ENCODE measurements around the gene BIN1. TPM values are rescaled to one million over a fixed set of nuclear protein-coding genes. Genes with fewer than 3 reads are reported as not detected.

The BIN1 gene
- total RNA-seq, 1 experiment from 2014 or later, result 58.6 TPM

DNA sequence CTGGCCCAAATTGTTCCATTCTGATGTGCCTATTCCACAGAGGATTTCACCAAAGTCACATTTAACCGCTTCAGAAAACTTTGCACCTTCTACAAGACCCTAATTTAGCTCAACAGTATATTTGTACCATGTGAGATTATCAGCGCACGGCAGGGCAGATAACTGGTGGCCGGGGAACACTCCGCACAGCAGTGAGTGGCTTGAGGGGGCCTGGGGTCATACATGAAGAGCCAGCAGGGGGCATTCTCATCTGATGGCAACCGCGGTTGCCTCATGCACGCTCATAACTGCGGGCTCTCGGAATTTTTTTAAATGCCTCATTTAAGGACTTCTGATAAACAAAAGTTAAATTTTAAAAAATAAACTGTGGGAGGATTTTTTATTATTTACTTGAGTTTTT is 84.1 kb downstream of the BIN1 start:
- CTCF ChIA-PET, result no interaction called here
- in situ Hi-C loops (cut with HindIII; ENCODE audit: low pct_unique_long_range_greater_than_20kb, low sequenced_read_pairs) (no loop called here), intact Hi-C loops (cut with micrococcal nuclease; ENCODE audit: unreplicated experiment) (no loop called here)
- DNase-seq (ENCODE audit: low read depth, low spot score) (no peak), ATAC-seq (no peak)
- no TSS peak for BruUV-seq (replicated peaks)
- H3K9me3 ChIP-seq (ENCODE audit: control insufficient read depth, insufficient read depth, low read depth, low read length), result no peaks in the 10 kb centered on the region
- TF ChIP-seq TCF7L2 (IDR thresholded peaks at IDR 0.05; ENCODE audit: low read depth, low read length), result no peak
- H3K27me3 ChIP-seq (ENCODE audit: control insufficient read depth, insufficient read depth, low read length), result peaks cover 10% of the 10 kb centered on the region
- no peaks in the 10 kb centered on the region for H3K36me3 ChIP-seq (ENCODE audit: control insufficient read depth, insufficient read depth, low read length)
- POLR2A ChIA-PET, result interaction anchor here (0.6 kb wide), 1 partner anchor 77 kb away, joined by 3 read pairs; no protein-coding TSS in a partner anchor
- no peak overlapping the region for H3K27ac ChIP-seq (ENCODE audit: low read length)
- no peak overlapping the region for H3K4me3 ChIP-seq (ENCODE audit: low read depth in 2 of 2, low read length in 2 of 2)
- peaks cover 7% of the 10 kb centered on the region; the same call in 1 of the 2 replicates for H3K4me1 ChIP-seq (ENCODE audit: control insufficient read depth, insufficient read depth, low read length)

DNA sequence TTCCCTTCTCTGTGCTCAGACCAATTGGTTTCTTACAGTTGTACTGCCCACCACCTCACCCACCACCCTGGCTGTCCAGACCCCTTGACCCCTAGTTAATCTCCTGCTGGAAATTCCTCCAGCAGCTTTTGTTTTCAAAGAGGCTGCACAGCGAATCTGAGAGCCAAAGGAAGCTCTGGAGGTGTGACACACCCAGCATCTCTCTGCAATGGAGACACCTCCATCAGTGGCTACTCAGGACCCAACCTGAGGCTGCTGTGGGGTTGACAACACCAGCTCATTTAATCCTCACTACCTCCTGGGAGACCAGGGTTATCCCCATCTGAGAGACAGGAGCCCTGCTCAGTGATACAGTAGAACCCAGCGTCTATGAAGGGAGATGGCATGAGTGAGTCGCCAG is 86.4 kb downstream of the BIN1 start:
- intact Hi-C loops (cut with micrococcal nuclease; ENCODE audit: unreplicated experiment), result no loop called here
- no peak overlapping the region for H3K27ac ChIP-seq (ENCODE audit: low read length)
- no peaks in the 10 kb centered on the region for H3K36me3 ChIP-seq (ENCODE audit: control insufficient read depth, insufficient read depth, low read length)
- no peak overlapping the region for H3K4me3 ChIP-seq (ENCODE audit: low read depth in 2 of 2, low read length in 2 of 2)
- H3K9me3 ChIP-seq (ENCODE audit: control insufficient read depth, insufficient read depth, low read depth, low read length), result no peaks in the 10 kb centered on the region
- no TSS peak for BruUV-seq (replicated peaks)
- ATAC-seq (no peak), DNase-seq (ENCODE audit: low read depth, low spot score) (no peak)
- ChIA-PET CTCF (interaction anchor here (0.6 kb wide), 1 partner anchor 133 kb away, joined by 4 read pairs; no protein-coding TSS in a partner anchor), POLR2A (no interaction called here)
- TF ChIP-seq TCF7L2 (IDR thresholded peaks at IDR 0.05; ENCODE audit: low read depth, low read length) (no peak), SIN3A (IDR thresholded peaks at IDR 0.05; ENCODE audit: borderline replicate concordance, insufficient read depth, low read depth, low read length) (no peak), POLR2AphosphoS5 (IDR thresholded peaks at IDR 0.05; ENCODE audit: low read depth, low read length) (no peak)
- TF ChIP-seq, protein P1, sequence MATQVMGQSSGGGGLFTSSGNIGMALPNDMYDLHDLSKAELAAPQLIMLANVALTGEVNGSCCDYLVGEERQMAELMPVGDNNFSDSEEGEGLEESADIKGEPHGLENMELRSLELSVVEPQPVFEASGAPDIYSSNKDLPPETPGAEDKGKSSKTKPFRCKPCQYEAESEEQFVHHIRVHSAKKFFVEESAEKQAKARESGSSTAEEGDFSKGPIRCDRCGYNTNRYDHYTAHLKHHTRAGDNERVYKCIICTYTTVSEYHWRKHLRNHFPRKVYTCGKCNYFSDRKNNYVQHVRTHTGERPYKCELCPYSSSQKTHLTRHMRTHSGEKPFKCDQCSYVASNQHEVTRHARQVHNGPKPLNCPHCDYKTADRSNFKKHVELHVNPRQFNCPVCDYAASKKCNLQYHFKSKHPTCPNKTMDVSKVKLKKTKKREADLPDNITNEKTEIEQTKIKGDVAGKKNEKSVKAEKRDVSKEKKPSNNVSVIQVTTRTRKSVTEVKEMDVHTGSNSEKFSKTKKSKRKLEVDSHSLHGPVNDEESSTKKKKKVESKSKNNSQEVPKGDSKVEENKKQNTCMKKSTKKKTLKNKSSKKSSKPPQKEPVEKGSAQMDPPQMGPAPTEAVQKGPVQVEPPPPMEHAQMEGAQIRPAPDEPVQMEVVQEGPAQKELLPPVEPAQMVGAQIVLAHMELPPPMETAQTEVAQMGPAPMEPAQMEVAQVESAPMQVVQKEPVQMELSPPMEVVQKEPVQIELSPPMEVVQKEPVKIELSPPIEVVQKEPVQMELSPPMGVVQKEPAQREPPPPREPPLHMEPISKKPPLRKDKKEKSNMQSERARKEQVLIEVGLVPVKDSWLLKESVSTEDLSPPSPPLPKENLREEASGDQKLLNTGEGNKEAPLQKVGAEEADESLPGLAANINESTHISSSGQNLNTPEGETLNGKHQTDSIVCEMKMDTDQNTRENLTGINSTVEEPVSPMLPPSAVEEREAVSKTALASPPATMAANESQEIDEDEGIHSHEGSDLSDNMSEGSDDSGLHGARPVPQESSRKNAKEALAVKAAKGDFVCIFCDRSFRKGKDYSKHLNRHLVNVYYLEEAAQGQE (IDR thresholded peaks at IDR 0.05; ENCODE audit: insufficient read depth in 1 of 2, low read depth in 2 of 2, low read length in 1 of 2), result no peak
- TF ChIP-seq, protein P2, sequence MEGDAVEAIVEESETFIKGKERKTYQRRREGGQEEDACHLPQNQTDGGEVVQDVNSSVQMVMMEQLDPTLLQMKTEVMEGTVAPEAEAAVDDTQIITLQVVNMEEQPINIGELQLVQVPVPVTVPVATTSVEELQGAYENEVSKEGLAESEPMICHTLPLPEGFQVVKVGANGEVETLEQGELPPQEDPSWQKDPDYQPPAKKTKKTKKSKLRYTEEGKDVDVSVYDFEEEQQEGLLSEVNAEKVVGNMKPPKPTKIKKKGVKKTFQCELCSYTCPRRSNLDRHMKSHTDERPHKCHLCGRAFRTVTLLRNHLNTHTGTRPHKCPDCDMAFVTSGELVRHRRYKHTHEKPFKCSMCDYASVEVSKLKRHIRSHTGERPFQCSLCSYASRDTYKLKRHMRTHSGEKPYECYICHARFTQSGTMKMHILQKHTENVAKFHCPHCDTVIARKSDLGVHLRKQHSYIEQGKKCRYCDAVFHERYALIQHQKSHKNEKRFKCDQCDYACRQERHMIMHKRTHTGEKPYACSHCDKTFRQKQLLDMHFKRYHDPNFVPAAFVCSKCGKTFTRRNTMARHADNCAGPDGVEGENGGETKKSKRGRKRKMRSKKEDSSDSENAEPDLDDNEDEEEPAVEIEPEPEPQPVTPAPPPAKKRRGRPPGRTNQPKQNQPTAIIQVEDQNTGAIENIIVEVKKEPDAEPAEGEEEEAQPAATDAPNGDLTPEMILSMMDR (IDR thresholded peaks at IDR 0.05), result no peak
- H3K27me3 ChIP-seq (ENCODE audit: control insufficient read depth, insufficient read depth, low read length), result peaks cover 3% of the 10 kb centered on the region
- in situ Hi-C loops (cut with HindIII; ENCODE audit: low pct_unique_long_range_greater_than_20kb, low sequenced_read_pairs), result no loop called here
- H3K4me1 ChIP-seq (ENCODE audit: control insufficient read depth, insufficient read depth, low read length), result 0 out of 2 replicates have a peak, but pooled peaks cover 2% of the 10 kb centered on the region

DNA sequence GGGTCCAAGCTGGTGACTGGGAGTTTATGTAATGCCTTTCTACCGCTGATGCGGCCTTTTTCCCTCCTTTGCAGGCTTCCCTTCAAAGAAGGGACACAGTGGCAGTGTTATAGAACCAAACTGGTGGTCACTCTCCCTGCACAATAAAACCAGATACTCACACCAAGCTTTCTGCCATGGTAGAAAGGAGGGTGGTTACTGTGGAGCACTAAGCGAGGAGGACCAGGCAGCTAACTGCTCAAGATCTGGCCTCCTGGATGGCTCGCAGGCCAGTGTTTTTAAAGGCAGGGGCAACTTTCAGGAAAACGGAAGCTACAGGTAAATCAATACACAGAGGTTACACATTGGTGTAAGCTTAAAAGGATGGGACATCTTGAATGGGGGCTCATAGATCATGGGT is 89.4 kb downstream of the BIN1 start:
- BruUV-seq (replicated peaks), result no TSS peak
- intact Hi-C loops (cut with micrococcal nuclease; ENCODE audit: unreplicated experiment), result no loop called here

More for the DNA sequence above, 89.4 kb downstream of the BIN1 start:
- DNase-seq (ENCODE audit: low read depth, low spot score), result no peak
- in situ Hi-C loops (cut with HindIII; ENCODE audit: low pct_unique_long_range_greater_than_20kb, low sequenced_read_pairs), result no loop called here
- Histone ChIP-seq H3K27ac (ENCODE audit: low read length) (no peak overlapping the region), H3K27me3 (ENCODE audit: control insufficient read depth, insufficient read depth, low read length) (peaks cover 7% of the 10 kb centered on the region), H3K4me1 (ENCODE audit: control insufficient read depth, insufficient read depth, low read length) (no peaks in the 10 kb centered on the region), H3K9me3 (ENCODE audit: control insufficient read depth, insufficient read depth, low read depth, low read length) (no peaks in the 10 kb centered on the region), H3K36me3 (ENCODE audit: control insufficient read depth, insufficient read depth, low read length) (no peaks in the 10 kb centered on the region), H3K4me3 (ENCODE audit: low read depth in 2 of 2, low read length in 2 of 2) (no peak overlapping the region)
- ChIA-PET POLR2A (no interaction called here), CTCF (interaction anchor here (0.5 to 0.7 kb wide), 2 partner anchors 121 to 833 kb away, joined by 3 to 4 read pairs; no protein-coding TSS in a partner anchor)
- TF ChIP-seq SIN3A (IDR thresholded peaks at IDR 0.05; ENCODE audit: borderline replicate concordance, insufficient read depth, low read depth, low read length), result no peak
- TF ChIP-seq POLR2AphosphoS5 (IDR thresholded peaks at IDR 0.05; ENCODE audit: low read depth, low read length), result no peak
- TF ChIP-seq, protein P1 (IDR thresholded peaks at IDR 0.05; ENCODE audit: insufficient read depth in 1 of 2, low read depth in 2 of 2, low read length in 1 of 2), result no peak
- TF ChIP-seq TCF7L2 (IDR thresholded peaks at IDR 0.05; ENCODE audit: low read depth, low read length), result no peak
- no peak for ATAC-seq

All from Panc1 (cell line).